Trophoblast cell (in vitro differentiated cells and primary cell): ENCODE data around the gene KCNH8.

Source experiments
- DNase-seq, 2 donors: peaks; one replicate each; pipeline ENCODE4 v3.0.0-alpha.2; 2016
- H2AFZ ChIP-seq: 2 replicates; pipeline ENCODE4 v1.6.1; 2013; ENCODE audit warnings: low read length, moderate library complexity, mild to moderate bottlenecking; ENCODE audit not compliant: insufficient read depth, poor library complexity
- H2AK5ac ChIP-seq: 2 replicates; pipeline ENCODE4 v1.6.1; 2013; ENCODE audit warnings: mild to moderate bottlenecking, low read length
- H2BK120ac ChIP-seq: 2 replicates; pipeline ENCODE4 v1.6.1; 2013; ENCODE audit warnings: low read length, mild to moderate bottlenecking, moderate library complexity; ENCODE audit not compliant: insufficient read depth, poor library complexity
- H2BK12ac ChIP-seq: 2 replicates; pipeline ENCODE4 v1.6.1; 2013; ENCODE audit warnings: mild to moderate bottlenecking, low read length, moderate library complexity
- H2BK5ac ChIP-seq: 2 replicates; pipeline ENCODE4 v1.6.1; 2013; ENCODE audit warnings: low read length, low read depth, moderate library complexity, mild to moderate bottlenecking; ENCODE audit not compliant: poor library complexity
- H3K14ac ChIP-seq: 2 replicates; pipeline ENCODE4 v1.6.1; 2013; ENCODE audit warnings: mild to moderate bottlenecking, low read length
- H3K18ac ChIP-seq: 2 replicates; pipeline ENCODE4 v1.6.1; 2013; ENCODE audit warnings: mild to moderate bottlenecking, low read length
- H3K23ac ChIP-seq: 2 replicates; pipeline ENCODE4 v1.6.1; 2013; ENCODE audit warnings: low read length
- H3K27ac ChIP-seq: 2 replicates; pipeline ENCODE4 v1.5.1; 2013; ENCODE audit warnings: low read depth, mild to moderate bottlenecking, inconsistent platforms, low read length, moderate library complexity
- H3K27me3 ChIP-seq: 2 replicates; pipeline ENCODE4 v1.6.1; 2013; ENCODE audit warnings: inconsistent platforms, mild to moderate bottlenecking, low read length, moderate library complexity; ENCODE audit not compliant: insufficient read depth
- H3K36me3 ChIP-seq, 2 experiments: 1 replicate in 1 of 2; 2 replicates in 1 of 2; pipeline ENCODE4 v1.6.1; 2013; ENCODE audit warnings: low read length in 2 of 2, mild to moderate bottlenecking in 2 of 2, moderate library complexity in 1 of 2; ENCODE audit not compliant: insufficient read depth in 2 of 2, control insufficient read depth in 1 of 2
- H3K4ac ChIP-seq: 2 replicates; pipeline ENCODE4 v1.6.1; 2013; ENCODE audit warnings: low read depth, mild to moderate bottlenecking, low read length, moderate library complexity
- H3K4me1 ChIP-seq, 2 experiments: 1 replicate in 1 of 2; 2 replicates in 1 of 2; pipeline ENCODE4 v1.6.1; 2013; ENCODE audit warnings: low read length in 2 of 2, mild to moderate bottlenecking in 2 of 2, moderate library complexity in 1 of 2; ENCODE audit not compliant: insufficient read depth in 2 of 2, control insufficient read depth in 1 of 2
- H3K4me2 ChIP-seq: 2 replicates; pipeline ENCODE4 v1.6.1; 2013; ENCODE audit warnings: inconsistent platforms, mild to moderate bottlenecking, low read length, moderate library complexity
- H3K4me3 ChIP-seq: 2 replicates; pipeline ENCODE4 v1.5.1; 2013; ENCODE audit warnings: mild to moderate bottlenecking, low read depth, low read length, inconsistent platforms
- H3K79me1 ChIP-seq: one replicate; pipeline ENCODE4 v1.6.1; 2013; ENCODE audit warnings: low read length
- H3K79me2 ChIP-seq: 2 replicates; pipeline ENCODE4 v1.6.1; 2013; ENCODE audit warnings: low read length, mild to moderate bottlenecking; ENCODE audit not compliant: control insufficient read depth, insufficient read depth, poor library complexity
- H3K9ac ChIP-seq: 2 replicates; pipeline ENCODE4 v1.6.1; 2013; ENCODE audit warnings: mild to moderate bottlenecking, low read length
- H3K9me3 ChIP-seq: 2 replicates; pipeline ENCODE4 v1.6.1; 2013; ENCODE audit warnings: low read depth, mild to moderate bottlenecking, control low read depth, inconsistent platforms, low read length; ENCODE audit not compliant: insufficient read depth
- H4K12ac ChIP-seq: 2 replicates; pipeline ENCODE4 v1.6.1; 2013; ENCODE audit warnings: low read depth, mild to moderate bottlenecking, low read length, moderate library complexity
- H4K8ac ChIP-seq: 2 replicates; pipeline ENCODE4 v1.6.1; 2013; ENCODE audit warnings: low read depth, mild to moderate bottlenecking, low read length, moderate library complexity
- H4K91ac ChIP-seq: one replicate; pipeline ENCODE4 v1.6.1; 2013; ENCODE audit warnings: low read depth, mild to moderate bottlenecking, low read length, moderate library complexity
- WGBS: extraction: QIAGEN DNeasy Blood & Tissue Kit; methylation state at CpG from one replicate; pipeline ENCODE4 v1.1.7; 2013; ENCODE audit warnings: missing lambda C conversion rate; ENCODE audit not compliant: insufficient read length, insufficient coverage; ENCODE audit errors: extremely low coverage; 5-methylcytosine and 5-hydroxymethylcytosine counted together

Gene KCNH8

GRCh38 chr3:19171794-19172193, 23.5 kb downstream of the KCNH8 start:
- no peaks in the 10 kb centered on the region for H3K79me2 ChIP-seq
- no peak overlapping the region for H3K4me2 ChIP-seq
- H3K9ac ChIP-seq, result no peak overlapping the region
- no peak overlapping the region for H2AFZ ChIP-seq
- H3K4me3 ChIP-seq, result no peak overlapping the region
- no peaks in the 10 kb centered on the region for H3K9me3 ChIP-seq
- no peak overlapping the region for H2AK5ac ChIP-seq
- H4K8ac ChIP-seq, result no peak overlapping the region
- H3K4ac ChIP-seq, result no peak overlapping the region
- no peak overlapping the region for H4K12ac ChIP-seq
- H3K27ac ChIP-seq, result no peak overlapping the region
- no peak overlapping the region for H2BK120ac ChIP-seq
- no peaks in the 10 kb centered on the region for H3K4me1 ChIP-seq
- no peak for DNase-seq
- H3K23ac ChIP-seq, result no peak overlapping the region
- no peaks in the 10 kb centered on the region for H3K36me3 ChIP-seq
- WGBS, result no CpG with 5 or more reads among the region's 2 CpGs
- no peaks in the 10 kb centered on the region for H3K79me1 ChIP-seq
- no peak overlapping the region for H2BK12ac ChIP-seq
- no peak overlapping the region for H3K18ac ChIP-seq
- no peak overlapping the region for H2BK5ac ChIP-seq
- H3K14ac ChIP-seq, result no peak overlapping the region
- H4K91ac ChIP-seq, result no peak overlapping the region
- H3K27me3 ChIP-seq, result no peaks in the 10 kb centered on the region

DNA sequence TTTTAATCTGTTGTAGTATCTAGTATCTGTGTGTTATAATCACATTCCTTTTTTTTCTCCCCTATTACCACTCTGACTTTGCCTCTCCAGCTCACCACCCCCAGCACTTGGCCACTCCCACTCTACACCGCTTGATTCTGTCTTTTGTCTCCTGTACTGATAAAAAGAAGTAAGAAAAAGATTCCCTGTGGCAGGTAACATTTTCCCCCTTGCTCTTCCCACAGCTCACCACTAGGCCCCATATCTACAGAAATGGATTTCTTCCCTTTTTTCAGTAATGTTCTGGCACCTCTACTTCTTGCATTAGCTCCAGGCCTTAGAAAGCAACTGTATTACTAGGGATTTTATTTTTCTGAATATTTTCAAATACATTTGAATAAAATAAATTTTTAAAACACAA, 25.6 kb downstream of the KCNH8 start:
- no peak for DNase-seq
- Histone ChIP-seq H3K23ac (no peak overlapping the region), H2BK120ac (no peak overlapping the region), H3K79me2 (no peaks in the 10 kb centered on the region), H4K12ac (no peak overlapping the region), H4K8ac (no peak overlapping the region), H3K36me3 (no peaks in the 10 kb centered on the region), H3K79me1 (no peaks in the 10 kb centered on the region), H2BK12ac (no peak overlapping the region), H3K27ac (no peak overlapping the region), H3K4me3 (no peak overlapping the region), H3K9me3 (no peaks in the 10 kb centered on the region), H4K91ac (no peak overlapping the region), H3K4ac (no peak overlapping the region), H3K4me2 (no peak overlapping the region), H2AFZ (no peak overlapping the region), H3K14ac (no peak overlapping the region), H3K27me3 (no peaks in the 10 kb centered on the region), H2AK5ac (no peak overlapping the region), H2BK5ac (no peak overlapping the region), H3K9ac (no peak overlapping the region), H3K4me1 (no peaks in the 10 kb centered on the region), H3K18ac (no peak overlapping the region)
- no CpG with 5 or more reads among the region's 1 CpG for WGBS

DNA sequence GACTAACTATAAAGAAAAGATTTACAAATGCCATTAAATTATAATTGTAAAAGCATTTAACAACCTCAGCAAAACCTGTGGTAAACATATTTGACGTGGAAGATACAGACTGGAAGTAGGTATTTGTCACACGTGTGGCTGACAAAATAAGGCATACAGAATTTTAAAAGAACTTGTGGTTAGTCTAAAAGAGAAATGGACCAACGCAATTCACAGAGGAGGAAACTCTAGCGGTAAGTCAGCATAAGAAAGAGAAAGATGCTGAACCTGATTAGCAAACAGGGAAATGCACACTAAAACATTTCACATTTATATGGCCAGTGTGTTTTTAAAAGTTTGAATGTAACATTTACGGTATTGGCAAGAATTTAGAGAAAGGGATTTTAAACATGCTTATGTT, 35.3 kb downstream of the KCNH8 start:
- H2BK12ac ChIP-seq, result no peak overlapping the region
- DNase-seq, result no peak
- no peaks in the 10 kb centered on the region for H3K79me1 ChIP-seq
- H3K9ac ChIP-seq, result no peak overlapping the region
- no peak overlapping the region for H3K14ac ChIP-seq
- H3K27me3 ChIP-seq, result no peaks in the 10 kb centered on the region
- no peaks in the 10 kb centered on the region for H3K4me1 ChIP-seq
- no peak overlapping the region for H3K23ac ChIP-seq
- H3K4me2 ChIP-seq, result no peak overlapping the region
- H2AFZ ChIP-seq, result no peak overlapping the region
- H2BK5ac ChIP-seq, result no peak overlapping the region
- no peak overlapping the region for H4K12ac ChIP-seq
- H3K79me2 ChIP-seq, result no peaks in the 10 kb centered on the region
- H2BK120ac ChIP-seq, result no peak overlapping the region
- no CpG with 5 or more reads among the region's 5 CpGs for WGBS
- H3K4me3 ChIP-seq, result no peak overlapping the region
- H2AK5ac ChIP-seq, result no peak overlapping the region
- no peak overlapping the region for H3K18ac ChIP-seq
- no peak overlapping the region for H3K4ac ChIP-seq
- no peaks in the 10 kb centered on the region for H3K9me3 ChIP-seq
- no peaks in the 10 kb centered on the region for H3K36me3 ChIP-seq
- no peak overlapping the region for H4K8ac ChIP-seq
- H4K91ac ChIP-seq, result no peak overlapping the region
- no peak overlapping the region for H3K27ac ChIP-seq

GRCh38 chr3:19190126-19190525, 41.8 kb downstream of the KCNH8 start:
- Histone ChIP-seq H3K23ac (no peak overlapping the region), H3K4ac (no peak overlapping the region), H3K79me2 (no peaks in the 10 kb centered on the region), H3K18ac (no peak overlapping the region), H3K9me3 (no peaks in the 10 kb centered on the region), H3K36me3 (no peaks in the 10 kb centered on the region), H2AFZ (no peak overlapping the region), H3K14ac (no peak overlapping the region), H2BK120ac (no peak overlapping the region), H4K8ac (no peak overlapping the region), H2AK5ac (no peak overlapping the region), H3K4me3 (no peak overlapping the region), H2BK5ac (no peak overlapping the region), H3K27me3 (no peaks in the 10 kb centered on the region), H3K27ac (no peak overlapping the region), H4K12ac (no peak overlapping the region), H3K79me1 (no peaks in the 10 kb centered on the region), H3K9ac (no peak overlapping the region), H3K4me2 (no peak overlapping the region), H4K91ac (no peak overlapping the region), H2BK12ac (no peak overlapping the region), H3K4me1 (no peaks in the 10 kb centered on the region)
- no peak for DNase-seq
- WGBS, result no CpG with 5 or more reads among the region's 1 CpG
